Gastrocnemius medialis (tissue), 4 donors: ENCODE measurements around the gene CATSPERZ. TPM values are rescaled to one million over a fixed set of nuclear protein-coding genes. Genes with fewer than 3 reads are reported as not detected.
A peak's percentile ranks its signal among the peaks of the same experiment; 100 is the strongest.

Experiments
- ATAC-seq, 2 donors: fragments of 150-250 bp; one replicate each; pipeline ENCODE4 v1.9.1; 2016
- DNase-seq, 2 donors: peaks; one replicate each; pipeline ENCODE4 v3.0.0-alpha.2; 2019
- H3K27ac ChIP-seq, 4 donors: fragments of 200-600 bp; sonication (generic); 1 replicate in 1 of 4; 2 replicates in 3 of 4; pipeline ENCODE4 v1.5.1; 2016 to 2018; ENCODE audit warnings: mild to moderate bottlenecking in 2 of 4, moderate library complexity in 1 of 4
- H3K27me3 ChIP-seq, 3 donors: fragments of 200-600 bp; sonication (generic) in 2 of 3; 1 replicate in 1 of 3; 2 replicates in 2 of 3; pipeline versions ENCODE4 v1.5.1 to v1.6.0; 2016 to 2019; ENCODE audit warnings: mild to moderate bottlenecking in 1 of 3, moderate library complexity in 1 of 3
- H3K36me3 ChIP-seq, 2 donors: fragments of 200-600 bp; sonication (generic) in 1 of 2; one replicate each; pipeline ENCODE4 v1.5.1; 2017 to 2018
- H3K4me1 ChIP-seq, 2 donors: fragments of 200-600 bp; sonication (generic) in 1 of 2; one replicate each; pipeline ENCODE4 v1.5.1; 2016 to 2017; ENCODE audit warnings: mild to moderate bottlenecking in 2 of 2
- H3K4me3 ChIP-seq, 4 donors: fragments of 200-600 bp; sonication (generic) in 3 of 4; 1 replicate in 1 of 4; 2 replicates in 3 of 4; pipeline ENCODE4 v1.5.1; 2016 to 2019; ENCODE audit warnings: mild to moderate bottlenecking in 2 of 4
- H3K9me3 ChIP-seq, 3 donors: fragments of 200-600 bp; sonication (generic) in 2 of 3; 1 replicate in 1 of 3; 2 replicates in 2 of 3; pipeline ENCODE4 v1.5.1; 2016 to 2019
- CTCF ChIP-seq, 5 experiments: fragments of 450-650 bp in 3 of 5; fragments of 200-600 bp in 2 of 5; sonication (generic) in 2 of 5; IDR thresholded peaks in 4 of 5; conservative IDR thresholded peaks in 1 of 5; 1 replicate in 4 of 5; 2 replicates in 1 of 5; pipeline ENCODE4 v1.5.1; 2016 to 2019; ENCODE audit warnings: antibody characterized with exemption in 5 of 5, mild to moderate bottlenecking in 3 of 5, moderate library complexity in 3 of 5
- POLR2A ChIP-seq, 2 donors: fragments of 450-650 bp; IDR thresholded peaks; one replicate each; pipeline ENCODE4 v1.6.1; 2017; ENCODE audit warnings: antibody characterized with exemption in 2 of 2, mild to moderate bottlenecking in 2 of 2, moderate library complexity in 2 of 2
- in situ Hi-C, 4 donors: fragments of 200-750 bp; cut with MboI; loops; one replicate each; pipeline versions ENCODE4 v1.15.0 to v1.8.0; 2017; ENCODE audit warnings: low sequenced_read_pairs in 4 of 4
- intact Hi-C: fragments of 100-400 bp; cut with DNase I; formaldehyde crosslinking; loops from one replicate; pipeline ENCODE4 v1.15.1; 2023; ENCODE audit warnings: low total_unique reads
- total RNA-seq, 4 donors: library from RNA; depleted of rRNA; stranded (reverse); fragments of >200 nt; gene quantifications; one replicate each; pipeline versions ENCODE4 v1.1.0 to v1.2.3, GENCODE V29; 2016

The CATSPERZ gene
- total RNA-seq, 4 donors from 2014 or later: not detected

- Histone ChIP-seq H3K4me1 (peaks cover 0 to 4% of the 10 kb centered on the region in 2 donors), H3K27ac (peak overlapping the region; percentile 80 to 91 (median 84)), H3K4me3 (peak overlapping the region; percentile 40 to 80 (median 57)), H3K9me3 (no peaks in the 10 kb centered on the region), H3K36me3 (no peaks in the 10 kb centered on the region), H3K27me3 (no peaks in the 10 kb centered on the region)
- in situ Hi-C loops (no loop called here), intact Hi-C loops (loop anchor here (1.0 to 5.0 kb wide), 3 partner anchors 13 to 35 kb away; partner anchors contain the start of genes ESRRA and PRDX5)
- peak; percentile 91 to 93 for ATAC-seq
- peak in 4 of 5 experiments; percentile 21 to 62 (median 38) for TF ChIP-seq CTCF (IDR thresholded peaks at IDR 0.05 in 4 of 5, conservative IDR thresholded peaks at IDR 0.05 in 1 of 5)
- peak; percentile 44 to 47 for TF ChIP-seq POLR2A (IDR thresholded peaks at IDR 0.05)
- DNase-seq: peak; percentile 80 to 92
Observed at GRCh38 chr11:64341851-64342791, 42.0 kb downstream of the CATSPERZ start.

GRCh38 chr11:64342869-64343745 lies 42.9 kb downstream of the CATSPERZ start:
- in situ Hi-C loops: no loop called here
- H3K4me3 ChIP-seq: peak overlapping the region; percentile 40 to 80 (median 57)
- no peaks in the 10 kb centered on the region for H3K9me3 ChIP-seq
- intact Hi-C loops: loop anchor here (1.0 to 5.0 kb wide), 3 partner anchors 12 to 36 kb away; partner anchors contain the start of genes ESRRA and PRDX5
- peak; percentile 60 to 62 for ATAC-seq
- H3K36me3 ChIP-seq: no peaks in the 10 kb centered on the region
- H3K27ac ChIP-seq: peak overlapping the region; percentile 80 to 91 (median 84)
- no peaks in the 10 kb centered on the region for H3K27me3 ChIP-seq
- H3K4me1 ChIP-seq: peaks cover 0 to 4% of the 10 kb centered on the region in 2 donors
- no peak for TF ChIP-seq POLR2A (IDR thresholded peaks at IDR 0.05)
- TF ChIP-seq CTCF (IDR thresholded peaks at IDR 0.05 in 4 of 5, conservative IDR thresholded peaks at IDR 0.05 in 1 of 5): no peak
- DNase-seq: no peak

DNA sequence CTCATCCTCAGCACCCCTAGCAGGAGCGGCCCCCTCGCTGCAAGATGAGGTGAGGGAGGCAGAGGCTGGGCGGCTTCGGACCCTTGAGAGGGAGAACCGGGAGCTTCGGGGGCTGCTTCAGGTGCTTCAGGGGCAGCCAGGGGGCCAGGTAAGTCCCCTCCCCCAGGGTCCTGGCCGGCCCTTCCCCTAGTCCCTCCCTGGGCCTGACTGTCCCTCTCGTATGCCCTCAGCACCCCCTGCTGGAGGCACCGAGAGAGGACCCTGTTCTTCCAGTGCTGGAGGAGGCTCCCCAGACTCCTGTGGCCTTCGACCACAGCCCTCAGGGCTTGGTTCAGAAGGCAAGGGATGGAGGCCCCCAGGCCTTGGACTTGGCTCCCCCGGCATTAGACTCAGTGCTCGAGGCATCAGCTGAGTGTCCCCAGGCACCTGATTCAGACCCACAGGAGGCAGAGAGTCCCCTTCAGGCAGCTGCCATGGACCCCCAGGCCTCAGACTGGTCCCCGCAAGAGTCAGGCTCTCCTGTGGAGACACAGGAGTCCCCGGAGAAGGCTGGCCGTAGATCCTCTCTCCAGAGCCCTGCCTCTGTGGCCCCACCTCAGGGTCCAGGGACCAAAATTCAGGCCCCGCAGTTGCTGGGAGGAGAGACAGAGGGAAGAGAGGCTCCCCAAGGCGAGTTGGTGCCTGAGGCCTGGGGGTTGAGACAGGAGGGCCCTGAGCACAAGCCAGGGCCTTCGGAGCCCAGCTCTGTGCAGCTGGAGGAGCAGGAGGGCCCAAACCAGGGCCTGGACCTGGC lies 43.8 kb downstream of the CATSPERZ start:
- DNase-seq (no peak), ATAC-seq (no peak)
- Histone ChIP-seq H3K27me3 (no peaks in the 10 kb centered on the region), H3K4me1 (peaks cover 0 to 4% of the 10 kb centered on the region in 2 donors), H3K27ac (no peak overlapping the region), H3K9me3 (no peaks in the 10 kb centered on the region), H3K4me3 (no peak overlapping the region), H3K36me3 (no peaks in the 10 kb centered on the region)
- intact Hi-C loops: loop anchor here (5.0 kb wide), 1 partner anchor 37 kb away; the partner anchor contains the start of gene ESRRA
- in situ Hi-C loops: no loop called here
- TF ChIP-seq CTCF (IDR thresholded peaks at IDR 0.05 in 4 of 5, conservative IDR thresholded peaks at IDR 0.05 in 1 of 5) (peak in 3 of 5 experiments; percentile 20 to 40 (median 32)), POLR2A (IDR thresholded peaks at IDR 0.05) (no peak)

GRCh38 chr11:64344787-64345186 lies 44.6 kb downstream of the CATSPERZ start:
- Histone ChIP-seq H3K9me3 (no peaks in the 10 kb centered on the region), H3K4me3 (no peak overlapping the region), H3K27ac (no peak overlapping the region), H3K4me1 (peaks cover 0 to 4% of the 10 kb centered on the region in 2 donors), H3K36me3 (no peaks in the 10 kb centered on the region), H3K27me3 (no peaks in the 10 kb centered on the region)
- in situ Hi-C loops (no loop called here), intact Hi-C loops (loop anchor here (5.0 kb wide), 1 partner anchor 37 kb away; the partner anchor contains the start of gene ESRRA)
- TF ChIP-seq POLR2A (IDR thresholded peaks at IDR 0.05) (no peak), CTCF (IDR thresholded peaks at IDR 0.05 in 4 of 5, conservative IDR thresholded peaks at IDR 0.05 in 1 of 5) (no peak)
- ATAC-seq: no peak
- no peak for DNase-seq
